HG03045 (cell line): ENCODE data around the gene KRTAP1-4.
"Not testable (repeated sequence)": the region's sequence is repeated elsewhere in the genome, so short reads cannot be mapped to it uniquely, and the experiment has no call there.

Source experiments
- ATAC-seq: cut with Tn5 transposase; IDR thresholded peaks from one replicate; pipeline ENCODE4 v1.9.1; 2021; ENCODE audit warnings: mild to moderate bottlenecking, moderate library complexity; ENCODE audit not compliant: unreplicated experiment

The KRTAP1-4 gene

GRCh38 chr17:41008811-41009210, 21.2 kb downstream of the KRTAP1-4 start, which contains the start of gene KRTAP3-1:
Gene KRTAP3-1, minus strand, starts transcription at chr17:41009128. Its CDS starts 54 bp downstream, at chr17:41009074.
- no peak for ATAC-seq

- no peak for ATAC-seq
These were observed 25.6 kb downstream of the KRTAP1-4 start for GRCh38 chr17:41004397-41004796.

GRCh38 chr17:41003926-41004325, 26.1 kb downstream of the KRTAP1-4 start:
- no peak for ATAC-seq

- ATAC-seq, result no peak
These were observed 27.2 kb downstream of the KRTAP1-4 start for GRCh38 chr17:41002814-41003213.

- no peak for ATAC-seq
These were observed 28.2 kb downstream of the KRTAP1-4 start for GRCh38 chr17:41001795-41002194.

- not testable (repeated sequence) for ATAC-seq
These were observed 30.4 kb downstream of the KRTAP1-4 start, which contains the start of gene KRTAP3-2 for GRCh38 chr17:40999563-40999962. Gene KRTAP3-2, minus strand, starts transcription at chr17:40999906. Its CDS starts 53 bp downstream, at chr17:40999853.

- no peak for ATAC-seq
These were observed 32.6 kb downstream of the KRTAP1-4 start for GRCh38 chr17:40997361-40997760.

- ATAC-seq, result no peak
These were observed 33.2 kb downstream of the KRTAP1-4 start for GRCh38 chr17:40996829-40997228.

- ATAC-seq, result no peak
These were observed 34.9 kb downstream of the KRTAP1-4 start for GRCh38 chr17:40995116-40995515.

GRCh38 chr17:40993839-40994238, 36.2 kb downstream of the KRTAP1-4 start, which contains the start of gene KRTAP3-3:
Gene KRTAP3-3, minus strand, starts transcription at chr17:40994164. Its CDS starts 67 bp downstream, at chr17:40994097.
- no peak for ATAC-seq

- no peak for ATAC-seq
These were observed 36.9 kb downstream of the KRTAP1-4 start for GRCh38 chr17:40993084-40993483.

- ATAC-seq, result no peak
These were observed 37.3 kb downstream of the KRTAP1-4 start for GRCh38 chr17:40992666-40993065.

- no peak for ATAC-seq
These were observed 43.1 kb downstream of the KRTAP1-4 start for GRCh38 chr17:40986920-40987319.

- ATAC-seq, result no peak
These were observed 45.8 kb downstream of the KRTAP1-4 start, which contains the start of gene KRT40 for GRCh38 chr17:40984226-40984625. Gene KRT40, minus strand, starts transcription at chr17:40984326. Its CDS starts 53 bp downstream, at chr17:40984273.

GRCh38 chr17:40981115-40981514, 48.9 kb downstream of the KRTAP1-4 start:
- no peak for ATAC-seq

GRCh38 chr17:40980596-40980995, 49.4 kb downstream of the KRTAP1-4 start:
- ATAC-seq, result no peak

- ATAC-seq, result no peak
These were observed 49.9 kb downstream of the KRTAP1-4 start for GRCh38 chr17:40980117-40980516.
